ENCODE results near the gene IL4R.

IL4R gene

DNA sequence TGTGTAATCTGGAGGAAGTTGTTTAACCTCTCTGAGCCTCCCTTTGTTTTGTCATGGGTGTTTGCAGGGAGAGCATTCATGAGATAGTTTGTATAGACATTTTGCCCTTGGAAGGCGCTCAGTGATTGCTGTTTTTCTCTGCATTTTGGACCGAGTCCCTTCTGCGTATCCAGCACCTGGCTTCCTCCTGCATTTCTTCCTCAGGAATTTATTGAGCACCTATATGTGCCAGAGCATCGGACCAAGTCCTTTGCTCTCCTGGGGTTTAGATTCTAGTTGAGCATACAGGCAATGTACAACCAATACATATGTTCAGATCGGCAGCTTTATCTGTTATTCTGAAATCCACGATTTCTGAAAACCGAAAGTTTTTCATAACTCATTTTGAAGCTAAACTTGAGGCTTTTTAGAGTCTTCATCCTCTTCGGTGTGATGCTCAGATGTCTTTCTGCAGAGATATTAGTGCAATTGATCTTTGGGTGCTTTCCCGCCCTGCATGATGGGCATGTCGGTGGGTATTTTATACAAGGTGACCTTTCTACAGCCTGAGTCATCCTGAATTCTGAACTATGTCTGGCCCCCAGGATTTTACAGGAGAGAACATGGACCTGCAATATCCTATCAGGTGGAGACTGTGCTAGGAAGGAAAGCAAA, 4.1 kb downstream of the IL4R start:
- no peaks in the 10 kb centered on the region for H3F3A ChIP-seq (ENCODE audit: low read depth)
- no peak overlapping the region for H2AFZ ChIP-seq (ENCODE audit: low read length)
- H3K79me2 ChIP-seq (ENCODE audit: insufficient read depth, low read length): peaks cover 4% of the 10 kb centered on the region; the same call in 1 of the 2 replicates
- no peak overlapping the region for H3K4me3 ChIP-seq (ENCODE audit: low read length, poor library complexity, severe bottlenecking)
- H3K36me3 ChIP-seq (ENCODE audit: insufficient read depth, low read length): no peaks in the 10 kb centered on the region
- no peaks in the 10 kb centered on the region for H3K9me2 ChIP-seq (replicated peaks; ENCODE audit: low read depth, low read length)
- H3K9ac ChIP-seq (ENCODE audit: low read depth, low read length, poor library complexity, severe bottlenecking): no peak overlapping the region
- no peak overlapping the region for H3K4me2 ChIP-seq (ENCODE audit: low read depth, low read length, poor library complexity, severe bottlenecking)
- no peak for TF ChIP-seq EZH2phosphoT487 (IDR thresholded peaks at IDR 0.05; ENCODE audit: borderline replicate concordance)
- TF ChIP-seq, protein P1, sequence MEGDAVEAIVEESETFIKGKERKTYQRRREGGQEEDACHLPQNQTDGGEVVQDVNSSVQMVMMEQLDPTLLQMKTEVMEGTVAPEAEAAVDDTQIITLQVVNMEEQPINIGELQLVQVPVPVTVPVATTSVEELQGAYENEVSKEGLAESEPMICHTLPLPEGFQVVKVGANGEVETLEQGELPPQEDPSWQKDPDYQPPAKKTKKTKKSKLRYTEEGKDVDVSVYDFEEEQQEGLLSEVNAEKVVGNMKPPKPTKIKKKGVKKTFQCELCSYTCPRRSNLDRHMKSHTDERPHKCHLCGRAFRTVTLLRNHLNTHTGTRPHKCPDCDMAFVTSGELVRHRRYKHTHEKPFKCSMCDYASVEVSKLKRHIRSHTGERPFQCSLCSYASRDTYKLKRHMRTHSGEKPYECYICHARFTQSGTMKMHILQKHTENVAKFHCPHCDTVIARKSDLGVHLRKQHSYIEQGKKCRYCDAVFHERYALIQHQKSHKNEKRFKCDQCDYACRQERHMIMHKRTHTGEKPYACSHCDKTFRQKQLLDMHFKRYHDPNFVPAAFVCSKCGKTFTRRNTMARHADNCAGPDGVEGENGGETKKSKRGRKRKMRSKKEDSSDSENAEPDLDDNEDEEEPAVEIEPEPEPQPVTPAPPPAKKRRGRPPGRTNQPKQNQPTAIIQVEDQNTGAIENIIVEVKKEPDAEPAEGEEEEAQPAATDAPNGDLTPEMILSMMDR (conservative IDR thresholded peaks at IDR 0.05; ENCODE audit: low read length): no peak
- H4K20me1 ChIP-seq (ENCODE audit: insufficient read depth, low read length, poor library complexity, severe bottlenecking): no peaks in the 10 kb centered on the region
- H3K9me3 ChIP-seq (ENCODE audit: insufficient read depth, low read depth, low read length): no peaks in the 10 kb centered on the region
- peaks cover 11% of the 10 kb centered on the region for H3K4me1 ChIP-seq (ENCODE audit: insufficient read depth, low read length, poor library complexity, severe bottlenecking)
- H3K27me3 ChIP-seq (ENCODE audit: insufficient read depth, low read length, poor library complexity, severe bottlenecking): peaks cover 5% of the 10 kb centered on the region

GRCh38 chr16:27318392-27319256, 4.8 kb downstream of the IL4R start:
- Histone ChIP-seq H3K36me3 (ENCODE audit: insufficient read depth, low read length) (no peaks in the 10 kb centered on the region), H3K27me3 (ENCODE audit: insufficient read depth, low read length, poor library complexity, severe bottlenecking) (peaks cover 5% of the 10 kb centered on the region), H3K9ac (ENCODE audit: low read depth, low read length, poor library complexity, severe bottlenecking) (no peak overlapping the region), H3K4me2 (ENCODE audit: low read depth, low read length, poor library complexity, severe bottlenecking) (no peak overlapping the region), H3K9me2 (replicated peaks; ENCODE audit: low read depth, low read length) (no peaks in the 10 kb centered on the region), H3K4me3 (ENCODE audit: low read length, poor library complexity, severe bottlenecking) (no peak overlapping the region), H3K9me3 (ENCODE audit: insufficient read depth, low read depth, low read length) (no peaks in the 10 kb centered on the region), H3K79me2 (ENCODE audit: insufficient read depth, low read length) (peaks cover 4% of the 10 kb centered on the region; the same call in 1 of the 2 replicates), H3F3A (ENCODE audit: low read depth) (no peaks in the 10 kb centered on the region), H4K20me1 (ENCODE audit: insufficient read depth, low read length, poor library complexity, severe bottlenecking) (no peaks in the 10 kb centered on the region), H3K4me1 (ENCODE audit: insufficient read depth, low read length, poor library complexity, severe bottlenecking) (peaks cover 6% of the 10 kb centered on the region), H2AFZ (ENCODE audit: low read length) (no peak overlapping the region)
- no peak for TF ChIP-seq EZH2phosphoT487 (IDR thresholded peaks at IDR 0.05; ENCODE audit: borderline replicate concordance)
- TF ChIP-seq, protein P1 (conservative IDR thresholded peaks at IDR 0.05; ENCODE audit: low read length): no peak

GRCh38 chr16:27319257-27319965, 5.6 kb downstream of the IL4R start:
- no peaks in the 10 kb centered on the region for H3F3A ChIP-seq (ENCODE audit: low read depth)
- no peak overlapping the region for H3K4me2 ChIP-seq (ENCODE audit: low read depth, low read length, poor library complexity, severe bottlenecking)
- TF ChIP-seq, protein P1 (conservative IDR thresholded peaks at IDR 0.05; ENCODE audit: low read length): no peak
- no peak for TF ChIP-seq EZH2phosphoT487 (IDR thresholded peaks at IDR 0.05; ENCODE audit: borderline replicate concordance)
- no peaks in the 10 kb centered on the region for H3K9me2 ChIP-seq (replicated peaks; ENCODE audit: low read depth, low read length)
- H4K20me1 ChIP-seq (ENCODE audit: insufficient read depth, low read length, poor library complexity, severe bottlenecking): no peaks in the 10 kb centered on the region
- no peak overlapping the region for H2AFZ ChIP-seq (ENCODE audit: low read length)
- 0 out of 2 replicates have a peak, but pooled peaks cover 1% of the 10 kb centered on the region for H3K79me2 ChIP-seq (ENCODE audit: insufficient read depth, low read length)
- no peaks in the 10 kb centered on the region for H3K36me3 ChIP-seq (ENCODE audit: insufficient read depth, low read length)
- H3K4me1 ChIP-seq (ENCODE audit: insufficient read depth, low read length, poor library complexity, severe bottlenecking): peaks cover 2% of the 10 kb centered on the region
- no peaks in the 10 kb centered on the region for H3K27me3 ChIP-seq (ENCODE audit: insufficient read depth, low read length, poor library complexity, severe bottlenecking)
- no peak overlapping the region for H3K9ac ChIP-seq (ENCODE audit: low read depth, low read length, poor library complexity, severe bottlenecking)
- no peak overlapping the region for H3K4me3 ChIP-seq (ENCODE audit: low read length, poor library complexity, severe bottlenecking)
- no peaks in the 10 kb centered on the region for H3K9me3 ChIP-seq (ENCODE audit: insufficient read depth, low read depth, low read length)

Measured in Loucy (cell line).